Colon (tissue), 2 donors: Measurements from ENCODE around the gene DRAM1.
"Not testable (repeated sequence)": the region's sequence is repeated elsewhere in the genome, so short reads cannot be mapped to it uniquely, and the experiment has no call there.

Source experiments
- FAIRE-seq: peaks from 2 replicates; lab custom pipeline; 2012; peaks lifted over from hg19 to GRCh38; lab: Jason Lieb, UNC
- donor health status: control.
- donor health status: control.

DRAM1 gene

DNA sequence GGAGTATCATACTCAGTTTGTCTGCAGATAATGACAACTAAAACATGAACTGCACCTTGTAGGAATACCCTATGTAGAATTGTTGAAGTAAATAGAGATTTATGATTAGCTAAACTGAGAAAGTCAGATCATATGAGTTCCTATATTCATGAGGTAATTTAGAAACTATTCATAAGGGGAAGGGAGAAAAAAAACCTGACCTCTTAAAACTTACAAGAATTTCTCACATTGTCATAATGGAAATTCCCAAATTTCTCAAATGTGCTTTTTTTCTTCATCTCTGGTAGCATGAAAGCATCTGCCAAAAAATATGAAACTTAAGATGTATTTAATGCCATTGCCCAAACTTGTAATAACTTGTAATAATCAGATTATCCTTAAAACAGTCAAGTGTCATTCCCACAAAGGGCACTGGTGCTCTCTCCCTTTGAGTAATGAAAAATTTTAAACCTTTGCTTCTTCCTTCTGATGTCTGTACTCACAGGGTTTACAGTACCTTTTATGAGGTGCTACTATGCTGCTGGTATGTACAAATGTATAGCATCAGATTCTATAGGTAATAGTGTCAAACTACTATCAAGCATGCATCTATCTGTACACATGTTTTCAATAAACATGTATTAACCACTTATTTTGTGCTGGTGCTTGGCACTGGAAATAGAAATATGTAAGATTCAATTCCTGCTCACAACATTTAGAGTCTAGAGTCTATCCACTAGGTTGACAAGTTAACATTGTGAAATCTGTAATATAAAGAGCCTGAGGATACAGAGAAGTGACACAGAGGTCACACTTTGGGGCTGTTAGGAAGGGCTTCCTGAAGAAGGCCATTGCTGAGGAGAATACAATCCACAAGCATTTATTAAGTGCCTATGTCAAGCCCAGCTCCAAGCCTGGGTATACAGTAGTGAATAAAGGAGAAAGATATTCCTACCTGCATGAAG, 17.4 kb upstream of the DRAM1 start:
- no peak for FAIRE-seq

DNA sequence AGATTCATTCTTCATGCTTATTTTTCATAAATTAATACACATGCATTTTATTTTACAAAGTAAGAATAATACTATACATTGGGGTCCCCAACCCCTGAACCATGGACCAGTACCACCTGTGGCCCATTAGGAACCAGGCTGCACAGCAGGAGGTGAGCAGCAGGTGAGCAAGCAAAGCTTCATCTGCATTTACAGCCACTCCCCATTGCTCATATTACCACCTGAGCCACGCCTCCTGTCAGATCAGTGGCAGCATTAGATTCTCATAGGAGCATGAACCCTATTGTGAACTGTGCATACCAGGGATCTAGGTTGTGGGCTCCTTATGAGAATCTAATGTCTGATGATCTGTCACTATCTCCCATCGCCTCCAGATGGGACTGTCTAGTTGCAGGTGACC, 15.7 kb upstream of the DRAM1 start:
- FAIRE-seq: not testable (repeated sequence)

DNA sequence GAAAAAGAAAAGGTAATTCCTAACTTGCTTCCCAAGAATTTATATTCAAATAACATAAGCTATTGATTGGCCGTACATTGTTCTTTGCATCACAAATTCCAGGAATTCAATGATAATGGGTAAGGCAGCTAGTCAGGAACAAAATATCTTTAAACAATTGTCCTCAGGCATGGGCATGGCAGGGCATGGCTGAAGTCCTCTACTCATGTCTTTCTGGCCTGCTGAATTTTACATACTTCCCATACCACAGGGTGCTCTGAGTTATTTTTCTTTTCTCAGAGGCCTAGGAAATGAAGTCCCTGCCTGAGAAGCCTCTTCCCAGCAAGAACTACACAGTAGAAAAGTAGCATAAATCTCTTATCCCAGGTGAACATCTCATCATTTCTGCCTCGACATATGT, 15.1 kb upstream of the DRAM1 start:
- no peak for FAIRE-seq

DNA sequence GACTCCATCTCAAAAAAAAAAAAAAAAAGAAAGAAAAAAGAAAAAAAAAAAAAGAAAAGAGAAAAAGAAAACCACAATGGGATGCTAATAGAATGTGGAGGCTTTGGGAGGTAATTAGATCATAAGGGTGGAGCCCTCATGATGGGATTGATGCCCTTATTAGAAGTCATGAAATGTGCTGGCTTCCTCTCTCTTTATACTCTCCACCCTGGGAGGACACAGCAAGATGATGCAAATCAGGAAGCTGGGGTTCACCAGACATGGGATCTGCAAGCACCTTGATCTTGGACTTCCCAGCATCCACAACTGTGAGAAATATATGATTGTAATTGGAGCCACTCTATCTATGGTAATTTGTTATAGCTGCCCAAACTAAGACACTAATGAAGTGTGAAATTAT, 13.4 kb upstream of the DRAM1 start:
- no peak for FAIRE-seq

DNA sequence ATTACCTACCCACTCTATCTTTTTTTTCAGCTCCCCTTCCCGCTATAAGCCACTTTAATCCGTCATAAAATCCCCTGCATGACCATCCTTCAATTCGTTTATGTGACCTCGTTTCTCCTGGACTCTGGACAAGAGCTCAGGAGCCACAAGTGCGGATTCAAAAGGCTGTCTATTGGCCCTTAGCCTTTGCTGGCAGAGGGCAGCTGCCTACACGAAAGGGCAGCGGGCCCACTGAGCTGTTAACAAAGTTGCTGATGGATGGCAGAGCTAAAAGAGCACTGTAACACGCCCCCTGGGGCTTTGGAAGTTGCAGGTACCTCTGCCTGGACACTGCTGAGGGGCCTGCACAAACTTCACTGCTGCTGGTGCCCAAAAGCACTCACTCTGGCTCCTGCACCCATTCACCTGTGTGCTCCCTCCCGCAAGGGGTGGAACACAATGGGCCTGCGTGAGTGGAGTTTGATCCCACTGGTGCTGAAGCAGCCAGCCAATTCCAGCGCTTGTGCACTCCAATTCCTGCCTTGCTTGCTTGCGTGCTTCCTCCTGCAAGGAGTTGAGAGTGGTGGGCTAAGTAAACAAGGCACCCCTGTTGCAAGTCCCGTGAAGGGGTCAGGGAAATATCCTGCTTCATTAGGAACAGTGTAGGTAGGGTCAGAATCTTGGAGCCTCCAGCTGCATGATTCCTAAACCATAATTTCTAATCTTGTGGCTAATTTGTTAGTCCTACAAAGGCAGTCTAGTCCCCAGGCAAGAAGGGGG, 10.6 kb upstream of the DRAM1 start:
- FAIRE-seq: no peak

DNA sequence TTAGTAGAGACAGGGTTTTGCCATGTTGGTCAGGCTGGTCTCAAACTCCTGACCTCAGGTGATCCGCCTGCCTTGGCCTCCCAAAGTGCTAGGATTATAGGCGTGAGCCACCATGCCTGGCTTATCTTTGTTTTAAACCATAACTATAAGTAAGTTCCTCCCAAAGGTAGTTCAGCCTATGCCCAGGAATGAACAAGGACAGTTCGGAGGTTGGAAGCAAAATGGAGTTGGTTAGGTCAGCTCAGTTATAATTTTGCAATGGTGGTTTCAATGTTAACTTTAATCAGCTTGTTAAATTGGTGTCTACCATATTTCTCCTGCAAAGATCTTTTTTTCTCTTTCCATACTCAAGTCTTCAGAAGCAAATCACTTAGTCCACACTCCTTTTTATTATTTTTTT, 9.8 kb upstream of the DRAM1 start:
- not testable (repeated sequence) for FAIRE-seq

DNA sequence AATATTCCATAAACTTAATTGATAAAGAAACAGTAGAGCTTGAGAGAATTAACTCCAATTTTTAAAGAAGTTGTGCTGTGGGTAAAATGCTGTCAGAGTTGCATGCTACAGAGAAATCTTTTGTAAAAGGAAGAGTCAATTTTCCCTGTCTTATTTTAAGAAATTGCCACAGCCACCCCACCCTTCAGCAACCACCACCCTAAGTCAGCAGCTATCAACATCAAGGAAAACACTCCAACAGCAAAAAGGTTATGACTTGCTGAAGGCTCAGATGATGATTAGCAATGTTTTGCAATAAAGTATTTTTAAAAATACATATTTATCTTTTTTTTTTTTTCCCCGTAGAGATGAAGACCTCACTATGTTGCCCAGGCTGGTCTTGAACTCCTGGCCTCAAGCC, 6.5 kb upstream of the DRAM1 start:
- FAIRE-seq: no peak

DNA sequence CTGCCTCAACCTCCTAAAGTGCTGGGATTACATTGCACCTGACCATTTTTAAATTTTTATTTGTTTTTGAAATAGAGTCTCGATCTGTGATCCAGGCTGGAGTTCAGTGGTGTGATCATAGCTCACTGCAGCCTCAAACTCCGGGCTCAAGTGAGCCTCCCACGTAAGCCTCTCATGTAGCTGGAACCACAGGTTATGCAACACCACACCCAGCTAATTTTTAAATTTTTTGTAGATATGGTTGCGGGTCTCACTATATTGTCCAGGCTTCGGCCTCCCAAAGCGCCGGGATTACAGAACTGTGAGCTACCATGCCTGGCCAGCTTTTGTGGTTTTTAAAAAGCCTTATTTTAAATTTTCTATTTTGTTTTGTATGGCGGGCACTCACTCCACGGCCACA, 2.2 kb upstream of the DRAM1 start:
- no peak for FAIRE-seq

DNA sequence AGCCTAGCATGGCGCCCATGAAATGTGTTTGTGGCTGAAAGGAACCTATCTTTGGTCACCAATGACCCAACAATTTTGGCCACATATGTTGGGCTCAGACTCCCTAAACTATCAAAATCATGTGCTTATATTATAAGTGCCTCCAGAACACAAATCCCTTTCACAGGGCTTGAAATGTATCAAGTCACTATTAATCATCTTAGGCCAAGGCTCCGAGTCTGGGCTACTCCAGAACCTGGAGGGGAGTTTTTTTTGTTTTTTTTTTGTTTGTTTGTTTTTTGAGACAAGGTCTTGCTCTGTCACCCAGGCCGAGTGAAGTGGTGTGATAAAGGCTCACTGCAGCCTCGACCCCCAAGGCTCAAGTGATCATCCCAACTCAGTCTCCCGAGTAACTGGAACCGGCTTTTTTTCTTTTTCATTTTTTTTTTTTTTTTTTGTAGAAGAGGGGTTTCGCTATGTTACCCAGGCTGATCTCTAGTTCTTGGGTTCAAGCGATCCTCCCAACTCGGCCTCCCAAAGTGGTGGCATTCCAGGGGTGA, 989 bp upstream of the DRAM1 start:
- no peak for FAIRE-seq

DNA sequence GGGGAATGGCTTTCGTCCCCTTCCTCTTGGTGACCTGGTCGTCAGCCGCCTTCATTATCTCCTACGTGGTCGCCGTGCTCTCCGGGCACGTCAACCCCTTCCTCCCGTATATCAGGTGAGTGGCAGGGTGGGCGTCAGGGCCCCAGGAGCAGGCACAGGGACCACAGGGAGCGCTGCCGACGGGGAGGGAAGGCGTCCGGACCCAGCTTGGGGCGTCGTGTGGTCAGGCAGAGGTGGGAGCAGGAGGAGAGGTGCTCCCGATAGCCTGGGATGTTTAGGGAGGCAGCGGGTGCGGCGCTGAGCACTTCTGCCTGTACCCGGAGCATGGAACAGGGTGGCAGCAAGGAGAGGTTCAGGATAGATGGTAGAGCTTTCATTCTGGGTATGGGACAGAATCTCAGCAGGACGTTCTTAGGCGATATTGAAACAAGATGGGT, 444 bp downstream of the DRAM1 start:
- no peak for FAIRE-seq

DNA sequence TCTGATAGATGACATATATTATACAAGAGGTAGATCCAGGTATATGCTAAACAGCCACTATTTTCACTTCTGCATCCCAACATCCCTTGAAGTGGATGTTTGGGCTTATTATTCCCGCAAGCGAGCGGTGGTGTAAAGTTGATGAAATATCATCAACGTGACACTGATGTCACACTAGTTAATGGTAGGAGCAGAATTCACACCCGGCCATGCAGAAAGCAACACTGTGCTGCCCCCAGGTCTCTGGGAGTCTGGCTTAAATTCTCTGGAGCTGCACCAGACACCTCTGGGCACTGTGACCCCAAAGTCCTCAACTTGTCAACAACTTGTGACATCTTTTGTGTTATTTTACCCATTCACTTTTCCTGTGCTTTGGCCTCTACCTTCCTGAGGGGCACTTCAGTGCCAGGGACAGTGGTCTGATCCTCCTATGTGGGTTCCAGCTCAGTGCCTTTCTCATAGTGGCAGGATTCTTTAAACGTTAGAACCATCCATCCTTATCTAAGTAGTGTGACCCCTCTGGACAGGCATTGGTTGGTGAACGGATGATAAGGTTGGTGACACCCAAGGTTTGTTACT, 952 bp downstream of the DRAM1 start:
- FAIRE-seq: no peak

DNA sequence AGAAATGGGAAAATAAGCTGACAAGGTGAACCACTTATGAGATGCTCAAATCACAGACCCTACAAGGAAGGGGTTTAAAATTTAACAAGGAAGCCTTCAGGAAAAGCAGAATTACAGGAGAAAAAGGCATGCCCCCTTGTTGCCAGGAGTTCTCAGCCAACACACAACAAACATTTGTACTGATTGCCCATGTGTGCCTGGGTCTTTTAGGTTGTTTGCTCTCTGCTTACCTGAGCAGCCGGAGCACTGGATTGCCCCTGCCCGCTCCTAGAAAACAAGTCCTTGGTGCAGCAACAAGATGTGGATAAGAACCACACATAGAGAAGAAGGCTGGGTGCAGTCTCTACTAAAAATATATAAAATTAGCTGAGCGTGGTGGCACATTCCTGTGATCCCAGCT, 3.4 kb downstream of the DRAM1 start:
- no peak for FAIRE-seq

DNA sequence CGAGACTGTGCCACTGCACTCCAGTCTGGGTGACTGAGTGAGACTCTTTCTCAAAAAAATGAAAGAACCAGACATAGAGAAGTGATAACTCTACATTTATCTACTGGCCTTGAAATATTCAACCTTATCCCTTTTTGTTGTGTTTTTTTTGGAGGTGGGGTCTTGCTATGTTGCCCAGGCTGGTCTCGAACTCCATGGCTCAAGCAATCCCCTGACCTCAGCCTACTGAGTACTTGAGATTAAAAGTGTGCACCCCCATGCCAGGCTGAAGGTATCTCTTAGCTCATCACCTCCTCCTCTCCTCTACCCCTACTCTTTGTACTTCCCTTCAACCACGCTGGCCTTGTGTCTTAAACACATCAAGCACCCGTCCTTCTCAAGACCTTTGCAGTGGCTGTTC, 3.8 kb downstream of the DRAM1 start:
- no peak for FAIRE-seq

DNA sequence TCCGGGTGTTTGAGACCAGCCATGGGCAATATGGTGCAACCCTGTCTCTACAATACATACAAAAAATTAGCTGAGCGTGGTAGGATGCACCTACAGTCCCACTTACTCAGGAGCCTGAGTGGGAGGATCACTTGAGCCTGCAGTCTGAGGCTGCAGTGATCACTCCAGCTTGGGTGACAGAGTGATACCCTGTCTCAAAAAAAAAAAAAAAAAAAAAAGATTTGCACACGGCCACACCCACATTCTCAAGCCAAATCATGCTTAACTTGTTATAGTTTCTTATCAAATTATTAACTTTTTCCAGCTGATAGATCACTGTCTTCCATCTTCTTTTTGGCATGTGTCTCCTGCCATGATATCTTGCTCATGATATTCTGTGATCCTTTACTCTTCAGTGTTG, 6.8 kb downstream of the DRAM1 start:
- no peak for FAIRE-seq

DNA sequence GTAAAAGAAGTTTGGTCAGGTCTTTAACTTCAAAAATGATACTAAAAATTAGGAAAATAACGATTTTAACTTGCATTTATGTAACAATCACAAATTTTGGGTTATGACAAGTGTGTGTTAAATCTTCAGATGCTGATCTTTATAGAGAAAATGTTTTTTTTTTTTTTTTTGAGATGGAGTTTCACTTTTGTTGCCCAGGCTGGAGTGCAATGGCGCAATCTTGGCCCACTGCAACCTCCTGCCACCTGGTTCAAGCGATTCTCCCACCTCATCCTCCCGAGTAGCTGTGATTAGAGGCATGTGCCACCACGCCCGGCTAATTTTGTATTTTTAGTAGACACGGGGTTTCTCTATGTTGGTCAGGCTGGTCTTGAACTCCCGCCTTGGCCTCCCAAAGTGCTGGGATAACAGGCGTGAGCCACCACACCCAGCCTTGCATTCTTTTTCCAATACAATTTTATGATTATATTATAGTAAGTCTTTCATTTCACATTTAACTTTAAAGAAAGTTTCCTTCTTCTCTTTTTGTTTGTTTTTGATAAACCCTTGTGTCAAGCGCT, 7.5 kb downstream of the DRAM1 start:
- not testable (repeated sequence) for FAIRE-seq

DNA sequence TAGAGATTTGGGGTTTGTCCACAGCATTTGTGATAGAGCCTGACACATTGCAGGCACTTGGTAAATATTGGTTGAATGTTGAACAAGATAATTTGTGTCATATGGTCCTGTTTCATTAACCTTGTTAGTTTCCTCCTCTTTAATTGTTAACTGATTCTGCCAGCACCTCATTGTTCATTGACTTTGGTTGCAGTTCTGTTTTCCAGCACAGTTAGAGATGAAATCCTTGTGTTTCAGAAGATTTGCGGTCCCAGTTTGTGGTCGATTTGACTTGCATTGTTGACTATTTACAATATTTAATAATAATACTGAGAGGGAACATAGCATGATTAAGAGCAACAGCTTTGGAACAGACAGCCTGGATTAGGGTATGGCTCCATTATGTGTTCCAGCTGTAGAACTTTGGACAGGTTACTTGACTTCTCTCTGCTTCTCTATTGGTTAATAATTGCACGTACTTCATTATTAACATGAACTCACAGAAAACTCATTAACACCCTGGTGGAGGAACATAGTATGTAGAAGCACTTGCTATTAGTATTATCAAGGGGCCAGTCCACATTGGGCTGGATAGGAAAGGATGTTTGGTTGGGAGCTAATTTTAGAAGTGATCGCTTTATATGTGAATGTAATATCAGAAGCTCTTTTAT, 8.7 kb downstream of the DRAM1 start:
- no peak for FAIRE-seq

DNA sequence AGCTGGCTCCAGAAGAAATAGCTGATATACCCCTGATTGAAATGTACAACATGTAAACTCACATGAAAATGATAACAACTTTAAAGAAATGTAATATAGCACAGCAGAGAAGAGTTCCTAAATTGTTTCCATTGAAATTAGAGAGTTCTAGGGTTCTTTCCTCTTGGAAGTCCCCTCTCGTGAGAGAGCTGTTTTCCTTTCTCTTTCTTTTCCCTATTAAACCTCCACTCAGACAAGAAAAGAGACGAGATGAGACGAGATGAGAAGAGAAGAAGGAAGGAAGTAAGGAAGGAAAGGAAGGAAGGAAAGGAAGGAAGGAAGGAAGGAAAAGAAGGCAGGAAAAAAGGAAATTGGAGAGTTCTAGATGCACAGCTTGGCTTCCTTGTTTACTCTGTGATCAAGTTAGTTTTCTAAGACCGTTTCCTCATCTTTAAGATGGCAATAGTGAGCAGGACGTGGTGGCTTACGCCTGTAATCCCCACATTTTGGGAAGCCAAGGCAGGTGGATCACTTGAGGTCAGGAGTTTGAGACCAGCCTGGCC, 11.9 kb downstream of the DRAM1 start:
- FAIRE-seq: no peak

DNA sequence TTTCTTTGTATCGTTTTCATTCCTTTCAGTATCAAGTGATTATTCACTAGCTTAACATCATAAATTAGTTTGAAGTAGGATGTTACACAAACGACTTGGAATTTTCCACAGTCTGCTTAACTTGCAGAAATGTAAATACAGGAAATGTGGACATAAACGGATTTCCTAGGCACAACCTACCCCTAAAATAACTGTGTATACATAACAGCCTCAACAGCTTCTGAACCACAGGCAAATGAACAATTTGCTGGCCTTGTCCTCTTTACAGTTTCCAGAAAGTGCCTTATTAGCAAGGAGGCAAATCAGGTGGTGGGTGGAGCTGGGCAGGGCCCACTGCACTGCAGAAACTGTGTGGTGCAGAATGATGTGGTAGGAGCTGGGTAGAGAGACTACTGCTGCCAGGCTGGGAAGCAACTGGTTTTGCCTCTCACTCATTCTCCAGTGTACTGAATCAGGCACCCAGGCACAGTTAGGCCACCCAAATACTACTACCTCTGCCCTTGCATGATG, 14.1 kb downstream of the DRAM1 start:
- no peak for FAIRE-seq

DNA sequence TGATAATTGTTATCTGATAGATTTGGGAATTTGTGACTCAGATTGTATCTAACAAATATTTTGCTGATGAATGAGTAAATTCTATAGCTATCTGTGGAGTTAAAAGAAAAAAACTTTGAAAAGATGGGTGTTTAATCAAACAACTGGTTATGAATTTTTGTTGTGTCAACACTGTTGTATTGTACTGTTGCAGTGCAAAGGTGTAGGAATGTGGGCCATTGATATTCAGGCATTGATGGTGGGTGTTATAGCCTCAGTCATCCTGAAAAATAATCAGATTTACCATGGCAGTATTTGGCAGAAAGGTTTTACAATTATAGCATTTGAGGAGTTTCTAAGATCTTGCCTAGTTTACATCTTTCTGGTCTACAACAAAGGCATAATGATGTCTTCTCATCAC, 15.4 kb downstream of the DRAM1 start:
- no peak for FAIRE-seq

DNA sequence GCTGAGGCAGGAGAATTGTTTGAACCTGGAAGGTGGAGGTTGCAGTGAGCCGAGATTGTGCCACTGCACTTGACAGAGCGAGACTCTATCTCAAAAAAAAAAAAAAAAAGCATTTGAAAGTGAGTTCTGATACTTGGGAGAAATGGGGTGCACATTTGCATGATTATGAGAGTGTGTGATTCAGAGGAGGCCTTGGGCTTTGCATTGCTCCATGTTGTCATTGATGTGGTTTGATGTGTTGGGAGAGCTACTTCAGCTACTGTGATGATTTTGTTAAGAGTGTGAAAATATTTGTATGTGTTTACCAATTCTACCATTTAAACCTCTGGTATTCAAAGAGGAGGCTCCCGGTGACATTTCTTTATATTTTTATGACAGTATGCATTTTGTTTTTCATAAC, 24.4 kb downstream of the DRAM1 start:
- no peak for FAIRE-seq

DNA sequence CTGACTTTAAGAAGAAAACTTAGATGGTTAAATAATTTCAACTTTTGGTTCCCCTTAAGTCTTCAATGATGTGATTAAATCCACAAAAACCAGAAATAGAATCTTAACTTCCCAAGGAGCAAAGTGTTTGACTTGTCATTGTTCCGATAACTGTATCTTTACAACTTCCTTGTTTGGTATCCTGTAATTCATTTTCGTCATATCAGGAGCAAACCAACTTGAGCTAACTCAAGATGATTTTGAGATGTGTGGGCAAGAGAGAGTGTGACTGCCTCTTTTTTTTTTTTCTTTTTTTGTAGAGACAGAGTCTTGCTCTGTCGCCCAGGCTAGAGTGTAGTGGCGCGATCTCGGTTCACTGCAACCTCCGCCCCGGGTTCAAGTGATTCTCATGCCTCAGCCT, 25.3 kb downstream of the DRAM1 start:
- no peak for FAIRE-seq
